ENCODE results near the gene SCGB3A1.

SCGB3A1 gene

GRCh38 chr5:180591311-180591887 is at the start of gene SCGB3A1:
Gene SCGB3A1, minus strand, starts transcription at chr5:180591499. Its CDS starts 37 bp downstream, at chr5:180591462.
- peak; percentile 12 for DNase-seq (ENCODE audit: low spot score)

- DNase-seq (ENCODE audit: low spot score): no peak
Observed at GRCh38 chr5:180640611-180640860, 49.2 kb upstream of the SCGB3A1 start.

GRCh38 chr5:180639741-180640610 is 48.7 kb upstream of the SCGB3A1 start:
- no peak for DNase-seq (ENCODE audit: low spot score)

GRCh38 chr5:180639287-180639686 is 48.0 kb upstream of the SCGB3A1 start:
- DNase-seq (ENCODE audit: low spot score): no peak

- no peak for DNase-seq (ENCODE audit: low spot score)
Observed at GRCh38 chr5:180637962-180638680, 46.8 kb upstream of the SCGB3A1 start.

GRCh38 chr5:180636403-180637075 is 45.2 kb upstream of the SCGB3A1 start:
- DNase-seq (ENCODE audit: low spot score): no peak

GRCh38 chr5:180636016-180636402 is 44.7 kb upstream of the SCGB3A1 start:
- DNase-seq (ENCODE audit: low spot score): no peak

GRCh38 chr5:180633283-180634177 is 42.2 kb upstream of the SCGB3A1 start:
- DNase-seq (ENCODE audit: low spot score): no peak

- DNase-seq (ENCODE audit: low spot score): no peak
Observed at GRCh38 chr5:180632768-180633167, 41.5 kb upstream of the SCGB3A1 start.

GRCh38 chr5:180631549-180632383 is 40.5 kb upstream of the SCGB3A1 start:
- no peak for DNase-seq (ENCODE audit: low spot score)

- DNase-seq (ENCODE audit: low spot score): no peak
Observed at GRCh38 chr5:180630426-180630825, 39.1 kb upstream of the SCGB3A1 start.

- DNase-seq (ENCODE audit: low spot score): no peak
Observed at GRCh38 chr5:180629831-180630382, 38.6 kb upstream of the SCGB3A1 start.

- DNase-seq (ENCODE audit: low spot score): no peak
Observed at GRCh38 chr5:180628827-180629750, 37.8 kb upstream of the SCGB3A1 start.

GRCh38 chr5:180628211-180628610 is 36.9 kb upstream of the SCGB3A1 start:
- no peak for DNase-seq (ENCODE audit: low spot score)

GRCh38 chr5:180627386-180628120 is 36.3 kb upstream of the SCGB3A1 start:
- no peak for DNase-seq (ENCODE audit: low spot score)

- DNase-seq (ENCODE audit: low spot score): no peak
Observed at GRCh38 chr5:180626661-180627385, 35.5 kb upstream of the SCGB3A1 start.

- DNase-seq (ENCODE audit: low spot score): no peak
Observed at GRCh38 chr5:180625791-180626660, 34.7 kb upstream of the SCGB3A1 start.
